ENCODE data around the gene RBMS3.

Gene RBMS3

GRCh38 chr3:29936054-29936453 is 655.2 kb downstream of the RBMS3 start:
- no peak for DNase-seq (ENCODE audit: low read depth, low spot score)

- DNase-seq (ENCODE audit: low read depth, low spot score), result no peak
These were observed 655.9 kb downstream of the RBMS3 start for GRCh38 chr3:29936766-29937165.

DNA sequence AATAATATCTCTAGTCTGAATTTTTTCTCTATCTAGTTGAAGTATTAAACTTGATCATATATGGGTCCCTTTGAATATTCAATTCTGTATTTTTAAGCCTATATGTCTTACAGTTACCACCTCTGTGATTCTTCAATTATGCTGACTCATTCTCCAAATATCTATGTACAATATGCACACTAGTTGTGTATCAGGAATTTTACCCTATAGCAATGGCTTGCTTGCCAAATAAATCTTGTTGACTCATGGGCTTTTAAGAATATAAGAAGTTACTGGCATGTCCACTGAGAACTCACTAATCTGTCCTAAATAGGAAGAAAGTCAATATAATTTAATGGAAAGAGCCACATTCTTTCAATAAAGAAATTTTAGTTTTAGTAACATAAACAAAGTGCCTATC is 656.3 kb downstream of the RBMS3 start:
- DNase-seq (ENCODE audit: low read depth, low spot score), result no peak

GRCh38 chr3:29940759-29941323 is 660.0 kb downstream of the RBMS3 start:
- no peak for DNase-seq (ENCODE audit: low read depth, low spot score)

DNA sequence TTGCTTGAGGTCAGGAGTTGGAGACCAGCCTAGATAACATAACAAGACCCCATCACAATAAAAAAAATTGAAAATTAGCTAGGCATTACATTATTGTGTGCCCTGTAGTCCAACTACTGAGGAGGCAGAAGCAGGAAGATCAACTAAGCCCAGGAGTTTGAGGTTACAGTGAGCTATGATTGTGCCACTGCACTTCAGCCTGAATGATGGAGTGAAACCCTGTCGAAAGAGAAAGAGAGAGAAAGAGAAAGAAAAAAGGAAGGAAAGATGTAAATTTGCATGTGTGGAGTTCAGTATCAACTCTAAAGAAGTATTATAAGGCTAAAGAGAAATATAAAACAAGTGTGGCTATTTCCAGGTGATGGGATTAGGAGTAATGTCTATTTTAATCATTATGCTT is 661.4 kb downstream of the RBMS3 start:
- DNase-seq (ENCODE audit: low read depth, low spot score), result no peak

DNA sequence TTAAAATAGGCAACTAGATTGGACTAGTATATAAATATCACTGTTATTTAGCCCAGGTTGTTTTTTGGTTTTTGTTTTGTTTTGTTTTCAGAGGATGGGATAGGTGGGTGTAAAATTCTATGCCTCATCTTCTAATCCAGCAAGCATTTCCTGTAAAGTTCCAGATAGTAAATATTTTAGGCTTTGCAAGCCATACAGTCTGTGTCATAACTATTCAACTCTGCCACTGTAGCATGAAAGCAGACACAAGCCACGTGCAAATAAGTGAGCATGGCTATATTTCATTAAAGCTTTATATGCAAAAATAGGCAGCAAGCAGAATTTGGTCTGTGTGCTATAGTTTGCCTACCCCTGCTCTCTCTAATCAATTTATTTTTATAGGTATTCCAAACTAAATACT is 668.3 kb downstream of the RBMS3 start:
- DNase-seq (ENCODE audit: low read depth, low spot score), result no peak

DNA sequence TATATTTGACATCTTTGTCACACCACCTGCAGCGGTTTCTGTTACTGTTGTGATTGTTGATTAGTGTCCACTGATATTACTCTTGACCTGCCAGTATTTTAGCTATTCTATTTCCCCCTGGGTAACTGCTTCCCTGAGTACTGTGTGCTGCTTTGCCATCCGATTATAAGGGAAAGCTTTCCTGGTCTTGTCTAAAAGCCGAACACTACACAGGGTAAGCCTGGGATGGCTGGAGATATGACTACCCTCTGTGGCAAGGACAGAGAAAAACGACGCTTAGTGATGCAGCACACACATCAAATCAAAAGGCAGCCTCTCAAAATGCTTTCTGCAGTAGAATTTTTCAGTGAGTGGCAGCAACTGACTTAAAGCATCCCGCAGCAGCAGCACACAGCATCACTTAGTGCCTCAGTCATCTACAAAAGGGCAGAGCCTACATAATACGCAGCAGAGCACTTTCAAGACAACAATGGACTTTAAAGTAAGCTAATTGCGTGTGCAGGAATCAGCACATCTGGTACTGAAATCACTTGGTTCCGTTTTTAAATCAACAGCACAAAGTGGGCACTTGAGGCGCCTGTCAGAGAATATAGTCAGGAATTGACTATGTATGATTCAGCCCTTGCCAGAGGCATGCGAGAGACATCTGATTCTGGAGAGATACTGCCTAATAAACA is 669.2 kb downstream of the RBMS3 start:
- no peak for DNase-seq (ENCODE audit: low read depth, low spot score)

DNA sequence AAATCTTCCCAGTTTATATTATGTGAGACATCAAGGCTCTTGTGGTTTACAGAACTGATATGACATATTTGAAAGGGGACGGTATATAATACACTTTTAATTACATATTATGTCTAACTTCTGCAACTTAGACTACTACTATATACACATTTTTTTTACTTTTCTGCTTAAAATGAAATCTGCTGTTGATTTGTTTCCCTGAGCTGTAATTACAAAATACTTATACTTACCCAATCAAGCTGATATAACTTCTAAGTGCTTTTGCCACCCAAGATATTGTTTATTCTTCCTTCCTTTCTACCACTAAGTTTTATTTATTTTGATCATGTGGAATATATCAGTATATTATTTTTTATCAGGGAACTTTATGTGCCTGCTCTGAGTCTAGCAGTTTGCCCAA is 671.6 kb downstream of the RBMS3 start:
- no peak for DNase-seq (ENCODE audit: low read depth, low spot score)

- no peak for DNase-seq (ENCODE audit: low read depth, low spot score)
These were observed 674.5 kb downstream of the RBMS3 start for GRCh38 chr3:29955413-29955812.

DNA sequence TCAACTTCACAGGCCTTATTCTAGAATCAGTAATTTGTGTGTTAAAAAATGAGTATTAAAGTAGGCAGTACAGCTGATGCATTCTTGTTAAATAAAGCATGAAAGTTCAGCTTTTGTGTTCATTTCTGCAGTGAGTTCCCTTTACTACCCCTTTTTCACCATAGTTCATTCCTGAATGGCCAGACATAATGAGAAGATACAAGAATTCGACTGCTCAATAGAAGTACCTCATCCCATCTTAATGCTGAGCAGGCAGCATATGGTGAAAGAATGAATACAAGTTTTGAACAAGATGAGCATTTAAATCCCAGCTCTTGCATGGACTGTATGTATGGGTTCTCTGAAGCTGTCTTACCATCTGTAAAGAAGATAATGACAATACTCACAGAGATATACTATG is 677.9 kb downstream of the RBMS3 start:
- no peak for DNase-seq (ENCODE audit: low read depth, low spot score)

- DNase-seq (ENCODE audit: low read depth, low spot score), result no peak
These were observed 691.0 kb downstream of the RBMS3 start for GRCh38 chr3:29971895-29972294.

- DNase-seq (ENCODE audit: low read depth, low spot score), result no peak
These were observed 691.6 kb downstream of the RBMS3 start for GRCh38 chr3:29972320-29972993.

DNA sequence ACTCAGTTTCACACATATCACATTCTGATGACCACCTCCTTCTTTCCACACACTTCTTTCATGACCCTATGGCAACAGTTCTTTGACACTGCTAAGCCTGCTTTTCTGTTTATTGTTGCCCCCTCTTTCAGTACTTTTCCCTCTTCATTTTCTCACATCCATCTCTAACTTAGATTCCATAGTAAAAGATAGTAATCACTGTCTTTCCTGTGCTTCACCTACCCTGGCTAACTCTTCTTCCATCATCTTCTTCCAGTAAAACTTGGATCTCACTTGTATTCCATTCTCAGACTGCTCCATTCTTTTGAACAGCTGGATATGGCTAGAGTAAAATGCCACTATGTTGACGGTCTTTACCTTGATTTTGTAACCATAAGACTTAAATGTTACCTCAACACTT is 692.9 kb downstream of the RBMS3 start:
- DNase-seq (ENCODE audit: low read depth, low spot score), result no peak

DNA sequence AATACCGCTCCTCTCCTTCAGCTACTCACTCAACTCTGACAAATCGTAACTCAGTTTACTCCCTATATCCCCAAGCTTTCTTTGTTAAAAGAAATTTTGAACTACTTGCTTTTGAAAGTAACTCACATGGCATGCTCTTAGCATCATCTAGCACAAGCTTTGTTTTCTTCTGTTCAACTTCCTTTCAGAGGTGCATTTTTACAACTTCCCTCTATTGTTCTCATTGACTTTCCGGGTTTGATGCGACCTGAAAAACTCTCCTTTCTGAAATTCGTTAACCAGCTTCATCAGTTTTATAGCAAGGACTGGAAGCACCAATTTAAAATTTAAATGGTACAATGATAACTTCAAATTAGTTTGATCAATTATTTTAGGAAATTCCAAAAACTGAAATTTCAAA is 696.0 kb downstream of the RBMS3 start:
- DNase-seq (ENCODE audit: low read depth, low spot score), result no peak

GRCh38 chr3:29977360-29977759 is 696.5 kb downstream of the RBMS3 start:
- no peak for DNase-seq (ENCODE audit: low read depth, low spot score)

DNA sequence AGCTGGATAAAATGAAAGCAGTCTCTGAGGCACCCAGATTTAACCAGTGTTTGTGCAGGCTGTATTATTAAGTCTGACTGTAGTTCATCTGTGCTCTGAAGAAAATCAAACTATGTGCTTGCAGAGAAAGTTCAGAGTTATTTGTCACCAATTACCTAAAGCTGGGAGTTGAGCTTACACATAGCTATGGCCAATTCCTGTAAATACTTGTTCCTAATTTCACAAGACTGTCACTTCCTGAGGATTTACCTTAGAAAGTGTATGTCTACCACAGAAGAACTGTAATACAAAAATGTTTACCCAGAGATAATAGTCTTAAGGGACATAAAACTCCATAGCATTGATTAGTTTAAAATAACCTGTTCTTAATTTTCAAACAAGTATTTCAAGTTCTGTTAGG is 697.2 kb downstream of the RBMS3 start:
- DNase-seq (ENCODE audit: low read depth, low spot score), result no peak

DNA sequence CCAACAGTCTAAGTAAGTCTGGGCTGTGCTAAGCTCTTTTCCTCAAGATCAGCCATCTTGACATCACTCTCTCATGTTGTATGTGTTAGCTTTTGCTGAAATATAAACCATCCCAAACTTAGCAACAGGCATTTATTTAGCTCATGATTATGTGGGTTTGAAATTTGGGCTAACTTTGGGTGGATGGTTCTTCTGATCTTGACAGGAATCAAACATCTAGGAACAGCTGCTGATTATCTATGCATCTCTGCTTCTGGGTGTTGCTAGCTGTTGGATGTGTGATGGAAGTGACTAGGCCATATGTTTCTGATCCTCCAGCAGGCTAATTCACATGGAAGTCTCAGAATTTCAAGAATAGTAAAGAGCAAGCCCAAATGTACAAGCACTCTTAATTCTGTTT is 710.3 kb downstream of the RBMS3 start:
- DNase-seq (ENCODE audit: low read depth, low spot score), result no peak

DNA sequence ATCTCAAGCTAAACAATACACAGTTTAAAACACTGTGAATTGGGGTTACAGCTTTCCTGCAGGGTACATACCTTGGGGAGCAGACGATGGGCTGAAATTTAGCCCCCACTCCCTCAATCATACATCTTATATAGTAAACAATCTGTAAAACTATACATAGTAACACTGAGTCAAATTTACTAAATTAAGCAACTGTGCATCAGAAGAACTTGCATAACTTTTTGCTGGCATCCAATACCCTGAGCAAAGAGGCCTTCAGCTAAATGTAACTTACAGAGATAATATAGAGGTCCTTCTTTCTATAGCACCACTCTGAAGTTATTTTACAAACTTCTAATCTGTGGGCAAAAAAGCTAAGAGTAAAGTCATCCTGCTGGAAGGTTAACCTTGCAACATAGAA is 721.9 kb downstream of the RBMS3 start:
- DNase-seq (ENCODE audit: low read depth, low spot score), result no peak

- DNase-seq (ENCODE audit: low read depth, low spot score), result no peak
These were observed 722.9 kb downstream of the RBMS3 start for GRCh38 chr3:30003741-30004140.

GRCh38 chr3:30004481-30004880 is 723.6 kb downstream of the RBMS3 start:
- no peak for DNase-seq (ENCODE audit: low read depth, low spot score)

DNA sequence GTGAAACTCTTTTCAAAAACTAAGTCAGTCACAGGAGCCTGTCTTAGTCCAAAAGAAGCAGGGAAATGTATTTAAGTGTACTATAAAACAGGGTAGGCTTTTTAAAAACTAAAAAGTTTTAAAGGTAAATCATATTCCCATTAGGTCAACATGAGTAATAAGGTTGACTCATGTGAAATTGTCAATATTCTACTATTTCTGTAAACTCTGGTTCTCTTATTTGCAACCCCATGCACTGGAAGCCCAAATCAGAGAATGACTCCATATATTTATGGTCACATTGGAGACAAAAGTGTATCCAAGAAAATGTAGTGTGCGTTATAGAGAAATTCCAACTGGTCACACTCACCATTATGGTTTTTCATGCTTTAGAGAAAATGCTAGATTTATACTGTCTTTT is 725.2 kb downstream of the RBMS3 start:
- DNase-seq (ENCODE audit: low read depth, low spot score), result no peak

DNA sequence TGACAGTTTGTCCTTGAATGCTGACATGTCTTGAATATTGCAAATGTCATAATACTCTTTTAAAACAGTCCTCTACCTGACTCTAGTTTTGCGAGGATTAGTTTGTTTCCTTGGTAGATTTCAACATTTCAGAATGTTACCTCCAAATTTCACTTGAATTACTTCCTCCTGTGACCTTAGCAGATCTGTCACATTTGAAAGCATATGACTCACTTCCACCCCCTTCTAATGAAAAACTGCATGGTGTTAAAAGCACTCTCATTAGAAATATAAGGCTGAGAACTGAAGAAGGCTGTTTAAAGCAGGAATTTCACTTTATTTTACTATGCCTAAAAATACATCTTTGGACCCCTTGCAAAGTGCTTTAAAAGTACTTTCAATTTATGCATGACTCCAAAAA is 726.8 kb downstream of the RBMS3 start:
- DNase-seq (ENCODE audit: low read depth, low spot score), result no peak

GRCh38 chr3:30011237-30011803 is 730.4 kb downstream of the RBMS3 start:
- no peak for DNase-seq (ENCODE audit: low read depth, low spot score)
